GM18498 (cell line): ENCODE data around the gene PAX6.

Experiments used
- ATAC-seq: cut with Tn5 transposase; IDR thresholded peaks from one replicate; pipeline ENCODE4 v1.9.1; 2021; ENCODE audit warnings: mild to moderate bottlenecking, moderate library complexity; ENCODE audit not compliant: unreplicated experiment

Gene PAX6

DNA sequence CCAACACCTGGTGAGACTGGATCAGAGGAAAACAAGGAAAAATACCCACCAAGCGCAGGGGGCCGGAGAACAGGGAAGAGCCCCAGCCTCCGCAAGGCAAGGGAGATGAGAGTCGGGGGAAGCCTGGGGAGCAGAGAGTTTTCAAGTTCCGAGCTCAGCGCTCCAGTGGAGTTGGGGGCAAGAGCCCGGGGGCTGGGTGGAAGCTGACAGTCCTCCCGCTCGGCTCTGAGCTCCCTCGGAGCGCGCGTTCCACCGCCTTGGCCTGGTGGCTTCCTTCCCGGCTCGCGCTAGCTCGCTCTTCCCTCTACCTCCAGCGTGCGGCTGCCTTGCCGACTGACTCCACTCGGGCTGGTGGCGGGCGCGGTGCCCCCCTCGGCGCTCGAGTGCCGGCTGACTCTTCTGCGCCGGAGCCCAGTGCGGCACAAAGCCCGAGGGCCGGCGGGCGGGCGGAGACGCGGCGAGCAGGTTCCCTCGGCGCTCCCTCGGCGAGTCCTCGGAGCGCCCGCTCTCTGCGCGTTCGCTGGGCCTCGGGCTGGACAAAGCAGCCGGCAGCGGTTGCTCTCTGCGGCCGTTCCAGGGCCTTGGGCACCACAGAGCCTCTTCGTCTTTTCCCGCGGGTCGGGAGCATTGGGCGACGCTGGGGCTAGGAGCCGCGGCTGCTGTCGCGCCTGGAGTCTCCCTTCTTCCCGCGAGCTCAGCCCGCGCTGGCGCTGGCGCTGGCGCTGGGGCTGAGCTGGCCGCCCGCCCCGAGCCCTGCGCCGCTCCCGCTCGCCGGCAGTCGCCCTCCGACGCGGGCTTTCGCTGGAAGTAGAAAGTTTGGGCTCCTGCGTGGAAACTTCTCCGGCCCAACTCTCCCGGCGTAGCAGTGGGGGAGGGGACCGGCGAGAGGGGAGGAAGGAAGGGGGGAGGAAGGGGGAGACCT, 1.0 kb downstream of the PAX6 start:
- ATAC-seq, result no peak

DNA sequence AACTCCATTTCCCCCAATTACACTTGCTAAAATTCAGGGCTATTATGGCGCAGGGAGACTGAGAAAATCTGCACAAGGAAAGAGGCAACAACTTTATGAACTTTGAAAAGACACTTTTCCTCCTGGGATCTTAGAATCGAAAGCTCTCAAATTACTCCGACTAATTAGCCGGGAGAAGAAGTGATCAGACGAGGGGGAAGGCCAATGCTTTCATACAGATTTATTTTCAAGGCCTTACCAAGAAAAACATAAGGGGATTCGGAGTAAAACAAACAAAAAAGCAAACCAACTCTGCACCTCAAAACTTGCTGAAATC, 1.6 kb downstream of the PAX6 start:
- ATAC-seq, result no peak

DNA sequence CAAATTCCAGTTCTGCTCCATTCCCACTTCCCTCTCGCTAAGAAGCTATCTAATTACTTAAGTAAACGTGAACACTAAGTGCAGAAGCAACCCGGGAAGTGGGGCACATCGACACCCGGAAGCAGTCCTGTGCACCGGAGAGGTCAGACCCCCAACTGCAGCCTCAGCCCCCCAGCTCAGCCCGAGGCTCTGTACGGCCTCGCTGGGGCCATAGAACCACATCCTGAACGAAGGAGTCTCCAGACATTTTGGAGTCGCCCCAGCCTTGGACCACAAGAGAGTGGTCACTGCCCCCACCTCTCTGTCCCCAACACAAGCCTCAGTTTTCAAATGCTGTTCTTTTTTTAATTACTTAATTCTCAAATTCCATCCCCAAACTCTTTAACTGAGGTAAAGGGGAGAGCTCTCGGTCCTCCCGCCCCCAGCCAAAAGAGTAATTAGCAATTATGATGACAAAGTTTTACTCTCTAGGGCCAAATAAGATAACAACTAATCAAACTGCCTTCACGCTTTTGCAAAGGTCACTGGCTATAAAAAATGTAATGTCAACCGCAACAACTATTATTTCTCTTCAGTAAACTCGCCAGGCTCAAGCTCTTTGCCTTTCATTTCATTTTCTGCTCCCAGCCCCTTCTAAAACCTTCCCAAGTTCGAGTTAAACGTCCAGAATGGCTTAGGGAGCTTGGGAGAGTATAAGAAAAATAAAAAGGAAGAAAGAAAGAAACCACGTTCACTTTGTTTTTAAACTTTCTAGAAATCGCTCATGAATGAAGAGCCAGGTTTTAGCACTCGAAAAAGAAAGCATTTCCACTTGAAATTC, 2.2 kb downstream of the PAX6 start:
- no peak for ATAC-seq

DNA sequence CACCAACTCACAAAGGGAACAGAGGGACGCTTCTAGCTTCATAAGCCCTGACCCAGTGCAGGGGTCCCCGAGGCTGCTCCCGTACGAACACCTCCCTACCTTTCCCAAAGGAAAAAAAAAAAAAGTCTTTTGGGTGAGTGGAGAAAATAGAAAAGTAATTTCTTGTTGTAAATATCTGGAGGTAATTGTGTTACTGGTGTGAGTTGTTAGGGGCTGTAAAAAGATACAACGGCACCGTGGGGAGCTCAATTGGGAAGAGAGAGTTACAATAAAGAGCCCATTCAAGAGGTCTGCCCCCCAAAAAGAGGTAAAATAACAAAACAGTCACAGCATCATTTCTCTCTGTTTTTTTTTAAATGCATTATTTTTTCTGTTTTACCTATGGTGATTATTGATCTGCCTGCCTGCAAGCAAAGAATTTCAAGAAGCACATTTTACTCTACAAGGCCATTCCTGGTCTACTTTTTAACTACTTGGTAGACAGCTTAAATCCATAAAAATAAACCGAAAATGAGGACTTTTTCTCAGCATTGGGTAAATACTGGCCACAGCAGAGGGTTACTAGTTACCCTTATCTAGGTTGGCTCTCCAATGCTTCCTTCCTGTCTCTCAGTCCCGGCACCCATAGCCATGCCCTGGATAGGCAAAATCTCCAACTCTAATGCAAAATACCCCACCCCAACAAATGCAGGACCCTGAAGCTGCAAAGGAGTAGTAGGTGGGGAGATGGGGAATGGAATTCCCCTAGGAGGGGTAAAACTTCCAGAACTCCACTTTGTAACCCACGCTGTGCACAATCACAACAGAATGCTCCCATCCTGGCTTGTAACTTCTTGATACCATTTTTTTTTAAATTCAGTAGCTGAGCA, 3.1 kb downstream of the PAX6 start:
- no peak for ATAC-seq

DNA sequence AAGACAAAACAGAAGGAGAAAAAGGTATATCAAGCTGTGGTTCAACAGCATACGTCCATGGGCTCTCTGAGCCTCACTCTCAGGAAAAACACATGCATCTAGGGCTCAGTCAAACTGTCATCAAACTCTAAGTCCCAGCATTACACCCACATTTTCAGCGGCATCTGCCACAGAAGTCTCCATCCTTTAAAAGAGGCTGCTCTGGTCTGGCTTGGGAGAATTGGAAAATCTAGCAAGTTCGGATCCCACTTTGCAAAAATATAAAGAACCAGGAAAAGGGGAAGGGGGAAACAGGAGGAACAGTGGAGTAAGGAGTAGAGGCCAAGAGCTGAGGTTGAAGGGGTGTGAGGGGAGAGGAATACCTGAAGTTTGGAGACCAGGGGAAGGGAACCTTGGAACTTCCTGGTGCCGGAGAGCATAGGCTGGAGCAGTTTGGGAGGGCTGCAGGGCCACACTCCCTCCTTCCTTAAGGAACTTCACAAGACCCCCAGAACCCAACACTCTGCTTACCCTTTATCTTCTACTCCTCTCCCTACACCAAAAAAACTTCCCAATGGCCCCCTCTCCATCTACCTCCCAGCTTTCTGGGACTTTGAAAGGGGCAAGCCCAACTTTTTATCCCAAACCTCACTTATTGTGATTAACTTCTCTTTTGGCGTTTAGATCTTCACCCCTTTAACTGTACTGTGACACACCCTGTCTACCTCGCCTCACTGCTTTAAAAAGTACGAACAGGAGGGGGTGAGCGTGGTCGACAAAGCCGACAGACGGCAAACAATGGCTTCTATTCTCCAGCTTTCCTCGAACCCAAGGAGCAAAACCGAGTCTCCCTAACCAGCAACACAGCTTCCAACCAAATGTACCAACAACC, 4.0 kb downstream of the PAX6 start:
- no peak for ATAC-seq

DNA sequence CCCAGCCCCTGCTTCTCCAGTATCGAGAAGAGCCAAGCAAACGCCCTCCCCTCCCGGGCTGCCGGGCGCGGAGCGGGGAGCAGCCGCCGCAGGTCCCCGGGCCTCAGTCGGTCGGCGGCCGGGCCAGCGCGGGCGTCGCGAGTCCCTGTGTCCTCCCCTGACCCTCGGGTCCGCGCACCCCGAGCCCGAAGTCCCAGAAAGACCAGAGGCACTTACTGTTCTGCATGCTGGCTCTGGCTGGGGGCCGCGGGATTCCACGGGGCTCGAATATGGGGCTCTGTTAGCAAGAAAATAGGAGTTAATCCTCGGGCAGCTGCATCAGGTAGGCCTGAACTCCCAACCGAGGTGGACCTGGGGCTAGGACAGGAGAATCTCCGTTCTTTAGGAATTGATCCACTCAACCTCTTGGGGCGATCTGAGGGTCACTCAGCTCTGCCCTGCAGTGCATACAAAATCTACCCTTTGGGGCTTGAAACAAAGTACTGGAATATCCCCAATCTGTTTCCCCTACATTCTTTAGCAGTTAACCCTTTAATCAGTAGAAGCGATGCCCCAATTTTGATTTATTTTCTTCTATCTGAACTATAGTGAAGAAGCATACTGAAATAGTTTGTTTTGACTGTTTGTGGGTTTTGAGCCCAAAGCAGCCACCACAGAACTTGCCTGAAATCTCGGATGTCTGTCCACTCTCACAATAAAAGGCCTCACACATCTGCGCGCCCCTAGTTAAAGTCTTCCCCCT, 4.8 kb downstream of the PAX6 start:
- no peak for ATAC-seq

DNA sequence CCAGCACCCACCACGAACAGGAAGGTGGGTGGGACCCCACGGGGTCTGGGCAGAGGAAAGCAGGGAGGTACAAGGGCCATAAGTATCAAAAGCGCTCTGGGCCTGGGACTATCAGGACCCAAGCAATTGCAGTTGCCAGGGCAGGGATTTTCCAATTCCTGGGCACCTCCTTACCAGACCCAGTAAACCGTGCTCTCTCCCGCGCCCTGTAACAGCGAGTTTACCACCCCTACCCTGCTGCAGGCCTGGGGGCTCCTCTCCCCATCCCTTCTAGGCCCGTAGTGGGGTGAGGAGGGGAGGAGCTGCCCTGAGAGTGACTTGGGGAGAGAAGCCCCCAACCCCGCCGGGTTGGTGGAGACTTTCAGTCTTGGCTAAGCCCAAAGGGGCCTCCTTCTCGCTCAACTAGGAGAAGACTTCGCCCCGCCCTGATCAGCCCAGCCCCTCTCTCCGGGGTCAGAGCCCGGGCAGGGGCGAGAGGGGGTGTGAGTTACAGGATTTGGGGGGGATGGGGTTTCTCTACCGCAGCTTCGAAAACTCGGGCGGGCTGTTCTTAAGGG, 5.4 kb downstream of the PAX6 start:
- ATAC-seq, result no peak

DNA sequence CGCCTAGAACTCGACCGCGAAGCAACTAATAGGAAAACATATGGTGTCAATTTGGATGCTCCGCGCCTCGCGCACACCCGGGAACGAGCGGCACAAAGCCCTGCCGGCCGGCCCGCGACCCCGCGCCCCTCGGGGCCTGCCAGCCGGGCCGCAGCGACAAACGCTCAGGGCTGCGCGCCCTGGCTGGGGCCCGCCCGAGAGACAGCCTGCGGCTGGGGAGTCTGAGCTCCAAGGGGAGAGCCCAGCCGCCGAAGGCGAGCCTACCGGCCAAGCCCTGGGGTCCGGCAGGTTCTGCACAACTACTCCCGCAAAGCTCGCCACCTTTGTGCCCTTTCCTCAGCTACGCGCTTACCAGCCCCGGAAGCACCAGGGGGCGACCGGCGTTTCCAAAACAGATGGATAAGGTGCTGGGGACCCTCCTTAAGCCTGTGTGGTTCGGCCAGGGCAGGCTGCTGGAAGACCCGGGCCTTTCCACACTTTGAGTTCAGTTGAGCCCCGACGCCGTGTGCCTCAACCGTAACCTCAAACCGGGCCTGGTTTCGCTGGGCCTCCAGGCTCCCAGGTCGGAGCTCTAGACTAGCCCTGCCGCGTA, 6.0 kb downstream of the PAX6 start:
- no peak for ATAC-seq

DNA sequence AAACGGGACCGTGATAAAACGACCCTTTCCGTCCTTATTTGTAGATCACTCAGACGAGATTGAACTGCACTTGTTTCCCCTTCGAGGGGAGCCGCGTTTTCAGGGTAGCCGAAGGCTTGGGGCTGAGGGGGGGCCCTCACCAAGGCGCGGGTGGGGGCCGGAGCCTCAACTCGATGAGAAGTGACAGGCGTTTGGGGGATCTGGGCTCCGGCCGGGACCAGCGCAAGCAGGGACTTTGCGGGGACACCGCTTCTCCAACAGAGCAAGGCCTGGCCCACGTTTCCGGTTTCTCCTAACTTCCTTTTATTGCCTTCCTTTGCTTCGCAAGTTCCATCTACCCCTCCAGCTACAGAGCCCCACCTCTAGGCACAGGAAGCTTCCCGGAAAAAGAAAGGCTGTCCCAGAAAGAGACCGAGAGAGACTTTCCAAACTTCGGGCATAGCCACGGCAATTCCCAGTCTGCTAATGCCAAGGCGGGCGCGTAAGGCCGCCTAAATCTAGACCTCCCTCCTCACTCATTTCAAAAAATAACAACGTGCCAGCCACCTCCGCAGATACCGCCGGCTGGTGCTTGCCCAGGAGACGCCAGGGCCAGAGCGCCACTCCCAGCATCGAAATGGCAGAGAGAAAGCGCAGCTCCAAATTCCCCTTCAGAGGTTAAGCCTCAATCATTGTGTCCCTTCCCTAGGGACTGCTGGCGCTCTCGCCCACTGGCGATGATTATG, 6.6 kb downstream of the PAX6 start:
- ATAC-seq, result no peak

DNA sequence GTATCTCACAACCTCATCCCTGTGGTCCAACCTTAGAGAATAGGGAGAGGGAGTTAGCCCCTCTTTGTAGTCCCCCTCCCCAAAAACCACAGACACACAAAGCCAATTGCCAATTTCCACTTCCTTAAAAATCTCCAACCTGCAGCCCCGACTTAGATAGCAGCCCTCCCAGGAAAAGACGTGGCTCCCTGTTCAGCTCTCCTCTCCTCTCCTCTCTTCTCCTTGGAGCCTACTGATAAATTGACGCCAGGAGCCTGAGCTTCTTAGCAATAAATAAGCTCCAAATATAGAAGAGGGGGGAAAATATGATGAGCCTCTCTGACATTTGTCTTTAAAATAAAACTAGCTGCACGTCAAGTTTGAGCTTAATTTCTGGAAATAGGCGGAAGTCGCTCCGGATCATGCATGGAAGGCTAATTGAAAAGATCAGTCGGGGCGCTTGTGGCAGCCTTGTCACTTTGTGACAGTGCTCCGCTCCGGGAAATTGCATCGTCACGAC, 7.3 kb downstream of the PAX6 start:
- no peak for ATAC-seq

DNA sequence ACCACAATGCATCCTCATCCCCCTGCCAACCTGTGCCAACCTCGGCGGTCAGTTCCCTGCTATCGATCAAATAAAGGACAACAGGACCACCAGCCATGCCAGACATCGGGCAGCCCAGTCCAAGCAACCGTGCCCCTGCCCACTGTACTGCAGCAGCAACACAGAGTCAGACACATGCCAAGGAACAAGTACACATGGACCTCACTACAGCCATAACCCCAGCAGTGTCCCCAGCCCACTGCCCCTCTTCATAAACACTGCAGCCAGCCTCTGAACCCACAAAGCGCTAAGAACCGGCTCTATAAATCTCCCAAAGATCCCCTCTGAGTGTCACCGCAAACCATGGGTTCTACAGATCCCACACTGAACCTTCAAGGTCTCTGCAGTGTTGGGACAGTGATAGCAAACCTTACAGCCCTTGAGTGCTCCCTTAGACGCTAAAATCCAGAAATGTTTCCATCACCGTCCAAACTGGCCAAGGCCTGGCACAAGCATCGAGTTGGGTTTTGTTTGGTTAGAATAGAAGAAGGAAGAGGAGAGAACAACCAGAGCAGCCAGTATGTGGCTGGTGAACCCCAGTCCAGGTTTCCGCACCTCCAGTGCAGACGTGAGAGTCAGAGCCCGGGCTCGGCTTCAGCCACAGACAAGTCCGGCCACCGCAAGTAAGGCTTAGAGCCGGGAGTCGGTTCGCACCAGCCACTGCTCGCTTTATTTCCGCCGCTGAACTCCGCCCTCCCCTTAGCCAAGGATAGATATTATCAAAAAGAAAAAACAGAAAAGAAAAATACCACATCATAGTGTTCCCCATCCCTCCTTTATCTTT, 7.9 kb downstream of the PAX6 start:
- no peak for ATAC-seq

DNA sequence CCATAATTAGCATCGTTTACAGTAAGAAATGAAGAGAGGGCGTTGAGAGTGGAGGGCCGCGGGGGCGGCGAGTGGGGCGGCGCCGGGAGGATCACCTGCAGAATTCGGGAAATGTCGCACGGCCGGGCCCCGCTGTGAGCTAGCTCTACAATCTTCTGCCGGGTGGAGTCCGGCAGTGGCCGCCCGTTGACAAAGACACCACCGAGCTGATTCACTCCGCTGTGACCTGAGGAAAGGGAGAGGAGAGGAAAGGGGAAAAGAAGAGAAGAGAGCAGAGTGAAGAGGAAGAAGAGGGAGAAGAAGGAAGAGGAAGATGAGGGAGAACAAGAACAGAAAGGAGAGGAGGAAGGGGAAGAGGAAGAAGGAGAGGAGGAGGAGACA, 8.5 kb downstream of the PAX6 start:
- ATAC-seq, result no peak

DNA sequence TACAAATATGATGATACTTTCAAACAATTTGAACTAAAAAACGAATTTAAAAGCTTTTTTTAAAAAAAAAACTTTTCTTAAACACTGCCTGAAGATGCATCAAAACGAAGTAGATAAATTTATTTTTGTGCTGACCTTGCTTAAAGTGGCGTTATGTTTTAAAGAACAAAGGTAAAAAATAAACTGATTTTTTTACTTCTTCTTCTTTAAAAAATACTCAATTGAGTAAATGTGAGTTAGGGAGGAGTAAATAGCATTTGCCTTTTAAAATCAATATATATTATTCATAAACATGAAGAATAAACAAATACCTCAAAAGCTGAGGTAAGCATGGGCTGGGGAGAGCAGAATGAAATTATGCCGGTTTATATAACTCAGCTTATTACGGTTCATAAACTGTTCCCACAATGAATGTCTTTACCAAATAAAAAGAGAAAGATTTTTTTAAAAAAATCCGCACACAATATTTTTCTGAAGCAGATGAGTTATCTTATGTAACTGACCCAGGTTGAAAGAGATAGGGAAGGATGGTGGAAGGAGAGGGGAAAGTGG, 9.0 kb downstream of the PAX6 start:
- ATAC-seq, result no peak

DNA sequence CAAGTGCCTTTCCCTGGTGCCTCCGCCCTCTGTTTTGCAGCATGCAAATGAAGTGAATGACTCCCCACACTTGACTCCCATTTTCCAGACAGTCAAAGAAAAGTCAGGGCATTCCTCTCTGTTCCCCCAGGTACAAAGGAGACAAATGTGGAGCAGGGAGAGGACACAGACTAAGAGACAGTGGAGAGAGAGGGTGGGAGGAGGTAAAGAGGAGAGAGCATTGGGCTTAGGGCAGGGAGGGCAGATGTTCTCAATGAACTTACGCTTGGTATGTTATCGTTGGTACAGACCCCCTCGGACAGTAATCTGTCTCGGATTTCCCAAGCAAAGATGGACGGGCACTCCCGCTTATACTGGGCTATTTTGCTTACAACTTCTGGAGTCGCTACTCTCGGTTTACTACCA, 9.8 kb downstream of the PAX6 start:
- no peak for ATAC-seq

DNA sequence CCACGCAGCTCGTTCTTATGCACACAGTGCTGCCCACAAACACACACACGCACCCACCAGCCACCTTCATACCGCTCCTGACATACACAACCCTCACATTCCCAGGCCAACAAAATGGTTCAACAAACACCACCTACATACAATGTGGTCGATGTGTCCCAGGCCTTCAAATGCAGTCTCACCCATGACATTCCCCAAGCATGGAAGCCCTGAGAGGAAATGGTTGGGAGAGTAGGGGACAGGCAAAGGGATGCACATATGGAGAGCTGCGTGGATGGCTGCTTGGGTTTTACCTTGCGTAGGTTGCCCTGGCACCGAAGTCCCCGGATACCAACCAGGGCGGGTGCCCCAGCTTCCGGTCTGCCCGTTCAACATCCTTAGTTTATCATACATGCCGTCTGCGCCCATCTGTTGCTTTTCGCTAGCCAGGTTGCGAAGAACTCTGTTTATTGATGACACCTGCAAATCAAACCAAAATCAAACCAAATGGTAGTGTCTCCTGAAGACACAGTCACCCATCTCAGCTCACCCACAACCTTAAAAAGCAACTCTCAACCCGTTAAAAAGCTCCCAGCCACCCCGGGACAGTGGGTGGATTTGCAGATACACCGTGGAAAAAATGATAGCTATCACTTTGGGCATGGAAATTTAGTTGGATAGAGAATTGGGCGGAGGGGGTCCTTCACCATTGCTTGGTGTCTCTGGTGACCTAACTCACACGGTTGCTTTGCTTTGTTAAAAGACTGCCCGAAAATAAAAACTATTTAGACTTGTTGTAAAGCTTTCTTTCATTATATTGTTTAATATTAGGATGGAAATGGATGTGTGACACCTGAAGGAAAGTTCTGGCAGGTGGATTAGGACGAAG, 10.5 kb downstream of the PAX6 start:
- ATAC-seq, result no peak
